HK-2 (cell line): ENCODE results near the gene EHD3.

Experiments
- DNase-seq: peaks from one replicate; pipeline ENCODE4 v3.0.0-alpha.2; 2018; ENCODE audit not compliant: unreplicated experiment

EHD3 gene

GRCh38 chr2:31212659-31213600 lies 21.0 kb upstream of the EHD3 start:
- DNase-seq = no peak

- no peak for DNase-seq
Measured at GRCh38 chr2:31213601-31214443, 20.1 kb upstream of the EHD3 start.

- no peak for DNase-seq
Measured at GRCh38 chr2:31214444-31214915, 19.5 kb upstream of the EHD3 start.

GRCh38 chr2:31216734-31217133 lies 17.2 kb upstream of the EHD3 start:
- no peak for DNase-seq

- DNase-seq = no peak
Measured at GRCh38 chr2:31217465-31218200, 16.3 kb upstream of the EHD3 start, which contains the start of gene CAPN14. Gene CAPN14 (minus strand): TSS chr2:31217515. CDS start chr2:31205447, 12,068 bp downstream.

GRCh38 chr2:31219131-31219969 lies 14.6 kb upstream of the EHD3 start:
- DNase-seq = no peak

- no peak for DNase-seq
Measured at GRCh38 chr2:31221544-31221943, 12.4 kb upstream of the EHD3 start.

- DNase-seq = no peak
Measured at GRCh38 chr2:31222071-31222470, 11.9 kb upstream of the EHD3 start.

- DNase-seq = no peak
Measured at GRCh38 chr2:31223026-31223425, 10.9 kb upstream of the EHD3 start.

- no peak for DNase-seq
Measured at GRCh38 chr2:31223749-31224148, 10.2 kb upstream of the EHD3 start.

GRCh38 chr2:31226266-31226665 lies 7.7 kb upstream of the EHD3 start:
- DNase-seq = no peak

GRCh38 chr2:31227110-31227509 lies 6.8 kb upstream of the EHD3 start:
- no peak for DNase-seq

- DNase-seq = no peak
Measured at GRCh38 chr2:31227711-31228125, 6.2 kb upstream of the EHD3 start.

GRCh38 chr2:31228717-31229116 lies 5.2 kb upstream of the EHD3 start:
- DNase-seq = no peak

GRCh38 chr2:31230751-31231150 lies 3.2 kb upstream of the EHD3 start:
- no peak for DNase-seq

- no peak for DNase-seq
Measured at GRCh38 chr2:31231571-31232302, 2.2 kb upstream of the EHD3 start.

GRCh38 chr2:31232586-31232985 lies 1.4 kb upstream of the EHD3 start:
- DNase-seq = no peak

- no peak for DNase-seq
Measured at GRCh38 chr2:31233231-31233630, 721 bp upstream of the EHD3 start.

- DNase-seq = no peak
Measured at GRCh38 chr2:31234683-31235503, 941 bp downstream of the EHD3 start.
